Tibial nerve (tissue), 4 donors: ENCODE measurements around the gene MTMR11. TPM values are rescaled to one million over a fixed set of nuclear protein-coding genes. Genes with fewer than 3 reads are reported as not detected.
A peak's percentile ranks its signal among the peaks of the same experiment; 100 is the strongest.

Experiments used
- DNase-seq, 2 donors: peaks; one replicate each; pipeline ENCODE4 v3.0.0-alpha.2; 2019; ENCODE audit warnings: low spot score in 2 of 2
- H3K27ac ChIP-seq, 4 donors: fragments of 200-600 bp; sonication (generic) in 3 of 4; one replicate each; pipeline ENCODE4 v1.5.1; 2017 to 2019; ENCODE audit warnings: mild to moderate bottlenecking in 1 of 4
- H3K27me3 ChIP-seq, 2 donors: fragments of 200-600 bp; sonication (generic) in 1 of 2; one replicate each; pipeline versions ENCODE4 v1.5.1 to v1.6.0; 2017 to 2019
- H3K36me3 ChIP-seq, 3 donors: fragments of 200-600 bp; sonication (generic); one replicate each; pipeline ENCODE4 v1.5.1; 2018 to 2019
- H3K4me1 ChIP-seq, 4 donors: fragments of 200-600 bp; sonication (generic) in 3 of 4; one replicate each; pipeline ENCODE4 v1.5.1; 2017 to 2019
- H3K4me3 ChIP-seq, 4 donors: fragments of 200-600 bp; sonication (generic) in 3 of 4; one replicate each; pipeline ENCODE4 v1.5.1; 2017 to 2019; ENCODE audit warnings: mild to moderate bottlenecking in 1 of 4, moderate library complexity in 1 of 4
- H3K9me3 ChIP-seq, 4 donors: fragments of 200-600 bp; sonication (generic) in 3 of 4; one replicate each; pipeline ENCODE4 v1.5.1; 2017 to 2019
- CTCF ChIP-seq, 5 experiments: fragments of 200-600 bp in 3 of 5; fragments of 450-650 bp in 2 of 5; sonication (generic) in 3 of 5; IDR thresholded peaks; one replicate each; pipeline ENCODE4 v1.5.1; 2016 to 2019; ENCODE audit warnings: antibody characterized with exemption in 5 of 5, mild to moderate bottlenecking in 3 of 5, moderate library complexity in 2 of 5
- EP300 ChIP-seq, 2 donors: sonication (generic); formaldehyde crosslinking; IDR thresholded peaks; one replicate each; pipeline ENCODE4 v1.6.1; 2017; ENCODE audit warnings: antibody characterized with exemption in 2 of 2, mild to moderate bottlenecking in 1 of 2
- POLR2A ChIP-seq, 2 donors: fragments of 450-650 bp; IDR thresholded peaks; one replicate each; pipeline ENCODE4 v1.6.1; 2017; ENCODE audit warnings: antibody characterized with exemption in 2 of 2, mild to moderate bottlenecking in 2 of 2, moderate library complexity in 2 of 2
- WGBS, 2 donors: methylation state at CpG; one replicate each; pipeline ENCODE4 v1.1.5; 2018; 5-methylcytosine and 5-hydroxymethylcytosine counted together
- total RNA-seq, 4 donors: library from RNA; depleted of rRNA; stranded (reverse); fragments of >200 nt; gene quantifications; one replicate each; pipeline ENCODE4 v1.1.0, GENCODE V29; 2016

The MTMR11 gene
- total RNA-seq, 4 donors from 2014 or later: 10.3 to 21.4 (median 13.6) TPM

GRCh38 chr1:149977345-149977744, 40.7 kb upstream of the MTMR11 start:
- no peak for DNase-seq
- 91% methylated on average over 3 of the region's 3 CpGs for WGBS, 2 donors
- no peak for TF ChIP-seq POLR2A (IDR thresholded peaks at IDR 0.05)
- TF ChIP-seq EP300 (IDR thresholded peaks at IDR 0.05): no peak
- no peak for TF ChIP-seq CTCF (IDR thresholded peaks at IDR 0.05)
- H3K4me1 ChIP-seq: peaks cover 0 to 38% (median 9%) of the 10 kb centered on the region in 4 donors
- H3K27ac ChIP-seq: no peak overlapping the region
- no peaks in the 10 kb centered on the region for H3K27me3 ChIP-seq
- H3K4me3 ChIP-seq: no peak overlapping the region
- peaks cover 0 to 50% (median 0%) of the 10 kb centered on the region in 3 donors for H3K36me3 ChIP-seq
- H3K9me3 ChIP-seq: no peaks in the 10 kb centered on the region

GRCh38 chr1:149972547-149972946, 35.9 kb upstream of the MTMR11 start:
- Histone ChIP-seq H3K27ac (no peak overlapping the region), H3K36me3 (peaks cover 0 to 98% (median 3%) of the 10 kb centered on the region in 3 donors)

GRCh38 chr1:149967646-149968045, 31.0 kb upstream of the MTMR11 start:
- Histone ChIP-seq H3K4me3 (no peak overlapping the region), H3K27ac (no peak overlapping the region), H3K9me3 (no peaks in the 10 kb centered on the region), H3K4me1 (peaks cover 0 to 33% (median 4%) of the 10 kb centered on the region in 4 donors), H3K27me3 (no peaks in the 10 kb centered on the region), H3K36me3 (peaks cover 0 to 88% (median 3%) of the 10 kb centered on the region in 3 donors)
- DNase-seq: no peak
- TF ChIP-seq POLR2A (IDR thresholded peaks at IDR 0.05) (no peak), CTCF (IDR thresholded peaks at IDR 0.05) (no peak), EP300 (IDR thresholded peaks at IDR 0.05) (no peak)

More at GRCh38 chr1:149972547-149972946, 35.9 kb upstream of the MTMR11 start:
- Histone ChIP-seq H3K9me3 (no peaks in the 10 kb centered on the region), H3K4me1 (peaks cover 0 to 4% (median 0%) of the 10 kb centered on the region in 4 donors), H3K27me3 (no peaks in the 10 kb centered on the region), H3K4me3 (no peak overlapping the region)
- DNase-seq: no peak
- TF ChIP-seq POLR2A (IDR thresholded peaks at IDR 0.05) (no peak), EP300 (IDR thresholded peaks at IDR 0.05) (no peak), CTCF (IDR thresholded peaks at IDR 0.05) (no peak)
- 91 to 99% methylated on average over 2 of the region's 2 CpGs for WGBS, 2 donors

GRCh38 chr1:149967041-149967440, 30.4 kb upstream of the MTMR11 start:
- WGBS, 2 donors: 83 to 89% methylated on average over 3 of the region's 3 CpGs
- H3K27ac ChIP-seq: peak overlapping the region in 1 of 4 donors; percentile 13
- H3K27me3 ChIP-seq: no peaks in the 10 kb centered on the region
- H3K9me3 ChIP-seq: no peaks in the 10 kb centered on the region
- H3K36me3 ChIP-seq: peaks cover 0 to 82% (median 2%) of the 10 kb centered on the region in 3 donors
- peaks cover 0 to 39% (median 10%) of the 10 kb centered on the region in 4 donors for H3K4me1 ChIP-seq
- H3K4me3 ChIP-seq: no peak overlapping the region
- no peak for TF ChIP-seq POLR2A (IDR thresholded peaks at IDR 0.05)
- no peak for TF ChIP-seq EP300 (IDR thresholded peaks at IDR 0.05)
- no peak for TF ChIP-seq CTCF (IDR thresholded peaks at IDR 0.05)
- no peak for DNase-seq

GRCh38 chr1:149966405-149966804, 29.7 kb upstream of the MTMR11 start:
- no peak for DNase-seq
- no peaks in the 10 kb centered on the region for H3K9me3 ChIP-seq
- H3K27ac ChIP-seq: peak overlapping the region in 1 of 4 donors; percentile 75
- TF ChIP-seq POLR2A (IDR thresholded peaks at IDR 0.05) (no peak), CTCF (IDR thresholded peaks at IDR 0.05) (no peak), EP300 (IDR thresholded peaks at IDR 0.05) (no peak)
- H3K4me1 ChIP-seq: peaks cover 0 to 44% (median 10%) of the 10 kb centered on the region in 4 donors
- 67 to 83% methylated on average over 1 of the region's 1 CpG for WGBS, 2 donors
- no peak overlapping the region for H3K4me3 ChIP-seq
- peaks cover 0 to 78% (median 0%) of the 10 kb centered on the region in 3 donors for H3K36me3 ChIP-seq
- no peaks in the 10 kb centered on the region for H3K27me3 ChIP-seq
